GM21717 (cell line): ENCODE measurements around the gene TMEM219.
"Not testable (repeated sequence)": the region's sequence is repeated elsewhere in the genome, so short reads cannot be mapped to it uniquely, and the experiment has no call there.

Experiments used
- ATAC-seq: cut with Tn5 transposase; IDR thresholded peaks from one replicate; pipeline ENCODE4 v1.9.1; 2021; ENCODE audit warnings: mild to moderate bottlenecking, moderate library complexity; ENCODE audit not compliant: unreplicated experiment

Gene TMEM219

GRCh38 chr16:29961479-29962343 is at the start of gene TMEM219:
TMEM219 (plus strand) TSS chr16:29962079; CDS start chr16:29963144, 1,065 bp downstream.
- peak; percentile 61 for ATAC-seq

DNA sequence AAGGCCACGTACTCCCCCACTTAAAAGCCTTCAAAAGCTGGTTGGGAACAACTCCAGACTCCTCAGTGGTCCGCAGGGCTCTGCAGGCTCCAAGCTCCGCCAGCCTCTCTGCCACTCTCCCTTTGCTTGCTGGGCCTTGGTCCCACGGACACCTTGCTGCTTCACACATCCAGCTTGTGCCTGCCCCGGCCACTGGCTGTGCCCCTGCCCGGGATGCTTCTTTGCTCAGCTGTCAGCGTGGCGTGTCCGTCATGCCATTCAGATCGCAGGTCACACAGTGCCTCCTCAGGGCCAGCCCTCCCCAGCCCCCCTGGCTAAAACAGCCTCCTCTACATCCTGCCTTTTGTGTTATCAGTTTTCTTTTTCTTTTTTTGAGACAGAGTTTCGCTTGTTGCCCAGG is 49.8 kb upstream of the TMEM219 start:
- ATAC-seq, result no peak

- no peak for ATAC-seq
Measured at GRCh38 chr16:29913514-29913913, 48.4 kb upstream of the TMEM219 start.

- no peak for ATAC-seq
Measured at GRCh38 chr16:29915590-29916247, 46.2 kb upstream of the TMEM219 start.

GRCh38 chr16:29916979-29917378 is 44.9 kb upstream of the TMEM219 start:
- ATAC-seq, result no peak

GRCh38 chr16:29920288-29921033 is 41.4 kb upstream of the TMEM219 start:
- no peak for ATAC-seq

GRCh38 chr16:29921034-29921385 is 40.9 kb upstream of the TMEM219 start:
- ATAC-seq, result no peak

DNA sequence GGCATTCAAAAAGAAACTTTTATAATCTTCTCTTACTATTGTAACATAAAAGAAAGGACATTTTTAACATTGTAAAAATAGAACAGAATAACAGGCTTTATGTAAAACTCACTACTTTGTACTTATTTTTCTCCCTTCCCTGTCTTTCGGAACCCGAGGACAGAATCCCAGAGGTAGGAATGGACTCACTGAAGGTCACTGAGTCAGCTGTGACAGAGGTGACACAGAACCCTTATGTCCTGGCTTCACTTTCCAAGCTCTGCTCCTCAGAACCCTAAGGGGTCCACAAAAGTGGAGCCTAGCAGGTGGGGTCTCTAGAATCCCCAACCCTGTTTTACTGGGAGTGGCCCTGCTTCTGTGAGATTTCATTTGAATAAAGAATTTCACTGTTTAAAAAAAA is 39.6 kb upstream of the TMEM219 start:
- ATAC-seq, result no peak

DNA sequence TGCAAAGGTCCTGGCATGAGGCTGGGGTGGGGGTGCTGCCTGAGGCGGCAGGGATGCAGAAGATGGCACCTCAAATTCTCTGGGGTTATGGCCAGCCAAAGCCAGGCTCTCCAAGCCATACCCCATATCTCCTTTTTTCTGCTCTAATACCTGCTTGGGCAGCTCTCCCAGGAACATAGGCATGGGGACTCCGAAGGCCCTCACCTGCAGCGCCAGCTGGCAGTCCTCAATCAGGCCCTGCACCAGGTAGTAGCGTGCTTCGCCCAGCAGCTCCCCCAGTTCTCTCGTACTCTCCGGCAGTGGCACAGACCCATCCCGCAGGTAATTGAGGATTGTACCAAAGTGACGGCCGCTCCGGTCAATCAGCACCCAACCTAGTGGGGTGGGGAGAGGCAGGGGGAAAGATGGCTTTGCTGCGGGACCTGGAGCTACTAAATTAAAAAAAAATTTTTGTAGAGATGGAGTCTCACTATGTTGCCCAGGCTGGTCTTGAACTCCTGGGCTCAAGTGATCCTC is 38.8 kb upstream of the TMEM219 start:
- ATAC-seq, result no peak

DNA sequence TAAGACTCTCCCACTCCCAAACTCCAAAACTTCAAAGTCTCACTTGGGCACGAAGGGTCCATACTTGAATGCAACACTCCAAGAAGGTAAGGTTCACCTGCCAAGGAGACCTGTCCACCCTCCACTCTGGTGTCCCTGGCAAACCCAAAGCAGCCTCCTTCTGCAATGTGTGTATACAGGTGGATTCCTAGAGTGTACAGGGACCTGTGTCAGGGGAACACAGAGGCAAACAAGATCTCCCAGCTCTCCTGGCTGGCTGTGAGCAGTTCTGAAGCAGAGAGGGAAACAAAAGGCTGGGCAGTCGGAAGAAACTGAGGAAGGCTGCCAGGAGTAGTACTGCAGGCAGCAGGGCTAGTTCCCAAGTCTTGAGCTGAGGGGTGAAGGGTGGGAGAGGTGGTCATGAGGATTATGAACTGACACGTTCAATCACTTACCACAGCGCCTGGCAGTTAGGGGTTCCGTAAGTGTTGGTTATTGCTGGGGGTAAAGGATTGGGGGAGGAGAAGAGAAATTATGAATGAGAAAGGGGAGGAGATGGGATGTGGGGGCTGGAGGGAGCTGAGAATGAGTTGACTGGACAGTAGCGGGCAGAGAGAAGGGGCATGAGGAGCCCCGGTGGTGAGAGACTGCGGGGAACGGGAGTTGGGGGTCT is 36.6 kb upstream of the TMEM219 start:
- ATAC-seq, result no peak

DNA sequence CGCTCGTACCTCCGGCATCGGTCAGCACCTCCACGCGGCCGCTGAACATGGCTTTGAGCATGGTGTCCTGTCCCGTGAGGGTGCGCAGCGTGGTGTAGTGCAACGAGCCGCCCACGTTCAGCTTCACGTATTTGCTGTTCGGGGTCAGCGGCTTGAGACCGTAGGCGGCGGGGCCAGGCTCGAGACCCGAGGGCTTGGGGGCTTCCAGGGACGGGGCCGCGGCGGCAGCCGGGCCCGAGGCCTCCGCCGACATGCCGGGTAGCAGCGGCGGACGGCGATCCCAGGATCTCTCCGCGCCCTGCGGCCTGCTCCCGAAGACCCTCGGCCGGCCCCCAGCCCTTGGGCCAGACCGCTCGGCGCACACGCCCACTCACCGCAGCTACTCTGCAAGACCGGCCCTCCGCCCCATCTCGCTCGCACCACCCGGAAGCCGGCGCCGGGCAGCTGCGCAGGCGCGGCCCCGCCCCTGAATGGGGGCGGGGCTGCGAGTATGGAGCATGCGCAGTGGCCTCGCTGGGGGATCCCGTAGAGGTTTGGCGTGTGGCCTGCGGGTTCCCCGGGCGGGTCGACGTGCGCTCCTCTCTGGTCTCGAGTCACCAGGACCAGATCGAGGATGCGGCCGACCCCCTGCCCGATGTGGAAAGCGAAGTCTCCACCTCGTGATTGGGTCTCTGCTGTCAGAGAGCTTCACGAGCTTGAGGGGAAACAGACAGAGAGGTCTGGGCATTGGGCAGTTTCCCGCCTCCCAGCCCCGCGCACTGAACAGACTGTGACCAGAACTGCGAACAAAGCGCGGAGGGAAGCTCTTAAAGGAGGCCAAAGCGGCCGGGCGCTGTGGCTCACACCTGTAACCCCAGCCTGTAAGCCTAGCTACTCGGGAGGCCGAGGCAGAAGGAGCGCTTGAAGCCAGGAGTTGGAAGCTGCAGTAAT is 35.8 kb upstream of the TMEM219 start, which contains the start of gene KCTD13:
Gene KCTD13 (minus strand): TSS at position 446 of the 930 bp plus-strand sequence. CDS start 193 bp downstream, at position 253.
- peak; percentile 78 for ATAC-seq

- peak; percentile 10 for ATAC-seq
Measured at GRCh38 chr16:29926711-29927052, 35.2 kb upstream of the TMEM219 start.

- no peak for ATAC-seq
Measured at GRCh38 chr16:29927070-29927905, 34.6 kb upstream of the TMEM219 start.

GRCh38 chr16:29931750-29932149 is 30.1 kb upstream of the TMEM219 start:
- ATAC-seq, result not testable (repeated sequence)

- ATAC-seq, result no peak
Measured at GRCh38 chr16:29940656-29941055, 21.2 kb upstream of the TMEM219 start.

- no peak for ATAC-seq
Measured at GRCh38 chr16:29943846-29944799, 17.8 kb upstream of the TMEM219 start.

- no peak for ATAC-seq
Measured at GRCh38 chr16:29947897-29948296, 14.0 kb upstream of the TMEM219 start.
